Epidermal melanocyte (primary cell): ENCODE measurements around the gene FAM241A.
"Not testable (repeated sequence)": the region's sequence is repeated elsewhere in the genome, so short reads cannot be mapped to it uniquely, and the experiment has no call there.

Source experiments
- DNase-seq: peaks from one replicate; pipeline ENCODE4 v3.0.0; 2011; ENCODE audit warnings: low spot score; ENCODE audit not compliant: insufficient read length

Gene FAM241A

GRCh38 chr4:112145326-112145789 lies at the start of gene FAM241A:
Gene FAM241A (plus strand): TSS chr4:112145454. CDS start chr4:112145581, 127 bp downstream.
- peak; percentile 87 for DNase-seq

- DNase-seq = no peak
Observed at GRCh38 chr4:112098841-112099530, 46.3 kb upstream of the FAM241A start.

- DNase-seq = peak; percentile 53
Observed at GRCh38 chr4:112099701-112100297, 45.5 kb upstream of the FAM241A start.

- no peak for DNase-seq
Observed at GRCh38 chr4:112102875-112103370, 42.3 kb upstream of the FAM241A start.

- DNase-seq = no peak
Observed at GRCh38 chr4:112105201-112105969, 39.9 kb upstream of the FAM241A start.

- no peak for DNase-seq
Observed at GRCh38 chr4:112109360-112110058, 35.7 kb upstream of the FAM241A start.

- DNase-seq = no peak
Observed at GRCh38 chr4:112110059-112110425, 35.2 kb upstream of the FAM241A start.

- no peak for DNase-seq
Observed at GRCh38 chr4:112111306-112111705, 33.9 kb upstream of the FAM241A start.

GRCh38 chr4:112112095-112112494 lies 33.2 kb upstream of the FAM241A start:
- not testable (repeated sequence) for DNase-seq

GRCh38 chr4:112112590-112113170 lies 32.6 kb upstream of the FAM241A start:
- no peak for DNase-seq

GRCh38 chr4:112113864-112114263 lies 31.4 kb upstream of the FAM241A start:
- DNase-seq = no peak

- no peak for DNase-seq
Observed at GRCh38 chr4:112114452-112114851, 30.8 kb upstream of the FAM241A start.

GRCh38 chr4:112118742-112119352 lies 26.4 kb upstream of the FAM241A start:
- no peak for DNase-seq

GRCh38 chr4:112119353-112119783 lies 25.9 kb upstream of the FAM241A start:
- no peak for DNase-seq

- no peak for DNase-seq
Observed at GRCh38 chr4:112120021-112120420, 25.2 kb upstream of the FAM241A start.

- DNase-seq = no peak
Observed at GRCh38 chr4:112125416-112125815, 19.8 kb upstream of the FAM241A start.

- DNase-seq = no peak
Observed at GRCh38 chr4:112127048-112127637, 18.1 kb upstream of the FAM241A start.

GRCh38 chr4:112127803-112128202 lies 17.5 kb upstream of the FAM241A start:
- no peak for DNase-seq

- DNase-seq = no peak
Observed at GRCh38 chr4:112128452-112128851, 16.8 kb upstream of the FAM241A start.

- no peak for DNase-seq
Observed at GRCh38 chr4:112130906-112131305, 14.3 kb upstream of the FAM241A start.
